ENCODE measurements around the gene MBD3. TPM values are rescaled to one million over a fixed set of nuclear protein-coding genes. Genes with fewer than 3 reads are reported as not detected.
A peak's percentile ranks its signal among the peaks of the same experiment; 100 is the strongest.

The MBD3 gene
- polyA plus RNA-seq, 1 donor (not counting 4 experiments of a cell fraction or from before 2014, with no cell fraction given): 16.6 TPM

GRCh38 chr19:1601613-1602064 is 9.0 kb upstream of the MBD3 start:
- no peaks in the 10 kb centered on the region for H3K27me3 ChIP-seq (ENCODE audit: control insufficient read depth, extremely low read depth, insufficient read depth, low read length)
- no peak overlapping the region for H3K9ac ChIP-seq (ENCODE audit: control insufficient read depth, extremely low read depth, insufficient read depth, low read length)
- H3K79me2 ChIP-seq (ENCODE audit: control insufficient read depth, insufficient read depth, low read length): peaks cover 67% of the 10 kb centered on the region
- peaks cover 22 to 26% of the 10 kb centered on the region in 2 experiments for H3K36me3 ChIP-seq (ENCODE audit: control insufficient read depth in 2 of 2, extremely low read depth in 1 of 2, insufficient read depth in 2 of 2, low read length in 2 of 2)
- TF ChIP-seq, protein P1, sequence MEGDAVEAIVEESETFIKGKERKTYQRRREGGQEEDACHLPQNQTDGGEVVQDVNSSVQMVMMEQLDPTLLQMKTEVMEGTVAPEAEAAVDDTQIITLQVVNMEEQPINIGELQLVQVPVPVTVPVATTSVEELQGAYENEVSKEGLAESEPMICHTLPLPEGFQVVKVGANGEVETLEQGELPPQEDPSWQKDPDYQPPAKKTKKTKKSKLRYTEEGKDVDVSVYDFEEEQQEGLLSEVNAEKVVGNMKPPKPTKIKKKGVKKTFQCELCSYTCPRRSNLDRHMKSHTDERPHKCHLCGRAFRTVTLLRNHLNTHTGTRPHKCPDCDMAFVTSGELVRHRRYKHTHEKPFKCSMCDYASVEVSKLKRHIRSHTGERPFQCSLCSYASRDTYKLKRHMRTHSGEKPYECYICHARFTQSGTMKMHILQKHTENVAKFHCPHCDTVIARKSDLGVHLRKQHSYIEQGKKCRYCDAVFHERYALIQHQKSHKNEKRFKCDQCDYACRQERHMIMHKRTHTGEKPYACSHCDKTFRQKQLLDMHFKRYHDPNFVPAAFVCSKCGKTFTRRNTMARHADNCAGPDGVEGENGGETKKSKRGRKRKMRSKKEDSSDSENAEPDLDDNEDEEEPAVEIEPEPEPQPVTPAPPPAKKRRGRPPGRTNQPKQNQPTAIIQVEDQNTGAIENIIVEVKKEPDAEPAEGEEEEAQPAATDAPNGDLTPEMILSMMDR (optimal IDR thresholded peaks at IDR 0.05 in 1 of 3, IDR thresholded peaks at IDR 0.05 in 1 of 3, conservative IDR thresholded peaks at IDR 0.05 in 1 of 3; ENCODE audit: extremely low read depth in 1 of 3, insufficient read depth in 2 of 3, low read length in 3 of 3): peak in 1 of 3 experiments; percentile 27
- no peak for TF ChIP-seq EZH2 (IDR thresholded peaks at IDR 0.05; ENCODE audit: low read length)
- no peaks in the 10 kb centered on the region for H3K9me3 ChIP-seq (ENCODE audit: control insufficient read depth, low read depth, low read length)
- H3K27ac ChIP-seq (ENCODE audit: control insufficient read depth, insufficient read depth, low read length): no peak overlapping the region
- peaks cover 8% of the 10 kb centered on the region for H3K4me1 ChIP-seq (ENCODE audit: control insufficient read depth, extremely low read depth, insufficient read depth, low read length)
- dilution Hi-C loops (cut with MboI; ENCODE audit: extremely low pct_ligation_motif_present, low sequenced_read_pairs): no loop called here
- no peak overlapping the region for H3K4me2 ChIP-seq (ENCODE audit: control insufficient read depth, extremely low read depth, insufficient read depth, low read depth, low read length)
- DNase-seq (ENCODE audit: low read depth, low spot score) (no peak), FAIRE-seq (no peak)
- H3K4me3 ChIP-seq (ENCODE audit: control insufficient read depth in 2 of 3, extremely low read depth in 1 of 3, insufficient read depth in 2 of 3, low read depth in 1 of 3, low read length in 3 of 3): no peak overlapping the region
- no peak overlapping the region for H2AFZ ChIP-seq (ENCODE audit: control insufficient read depth, low read length)
- no peaks in the 10 kb centered on the region for H3K9me1 ChIP-seq (ENCODE audit: control insufficient read depth, extremely low read depth, insufficient read depth, low read length)
- H4K20me1 ChIP-seq (ENCODE audit: control insufficient read depth, extremely low read depth, insufficient read depth, low read length): peaks cover 7% of the 10 kb centered on the region

- no peak overlapping the region for H3K9ac ChIP-seq (ENCODE audit: control insufficient read depth, extremely low read depth, insufficient read depth, low read length)
Observed at GRCh38 chr19:1599460-1599846, 6.8 kb upstream of the MBD3 start.

More at GRCh38 chr19:1599460-1599846, 6.8 kb upstream of the MBD3 start:
- Histone ChIP-seq H3K9me1 (ENCODE audit: control insufficient read depth, extremely low read depth, insufficient read depth, low read length) (no peaks in the 10 kb centered on the region), H2AFZ (ENCODE audit: control insufficient read depth, low read length) (no peak overlapping the region), H3K27me3 (ENCODE audit: control insufficient read depth, extremely low read depth, insufficient read depth, low read length) (no peaks in the 10 kb centered on the region), H3K79me2 (ENCODE audit: control insufficient read depth, insufficient read depth, low read length) (peaks cover 59% of the 10 kb centered on the region), H3K36me3 (ENCODE audit: control insufficient read depth in 2 of 2, extremely low read depth in 1 of 2, insufficient read depth in 2 of 2, low read length in 2 of 2) (peaks cover 26 to 27% of the 10 kb centered on the region in 2 experiments), H3K4me1 (ENCODE audit: control insufficient read depth, extremely low read depth, insufficient read depth, low read length) (peaks cover 2% of the 10 kb centered on the region), H3K4me3 (ENCODE audit: control insufficient read depth in 2 of 3, extremely low read depth in 1 of 3, insufficient read depth in 2 of 3, low read depth in 1 of 3, low read length in 3 of 3) (no peak overlapping the region), H4K20me1 (ENCODE audit: control insufficient read depth, extremely low read depth, insufficient read depth, low read length) (peaks cover 7% of the 10 kb centered on the region), H3K4me2 (ENCODE audit: control insufficient read depth, extremely low read depth, insufficient read depth, low read depth, low read length) (no peak overlapping the region), H3K9me3 (ENCODE audit: control insufficient read depth, low read depth, low read length) (no peaks in the 10 kb centered on the region), H3K27ac (ENCODE audit: control insufficient read depth, insufficient read depth, low read length) (no peak overlapping the region)
- dilution Hi-C loops (cut with MboI; ENCODE audit: extremely low pct_ligation_motif_present, low sequenced_read_pairs): no loop called here
- TF ChIP-seq EZH2 (IDR thresholded peaks at IDR 0.05; ENCODE audit: low read length): no peak
- TF ChIP-seq, protein P1 (optimal IDR thresholded peaks at IDR 0.05 in 1 of 3, IDR thresholded peaks at IDR 0.05 in 1 of 3, conservative IDR thresholded peaks at IDR 0.05 in 1 of 3; ENCODE audit: extremely low read depth in 1 of 3, insufficient read depth in 2 of 3, low read length in 3 of 3): no peak
- no peak for FAIRE-seq
- DNase-seq (ENCODE audit: low read depth, low spot score): no peak
